ENCODE data around the gene CACNA1C. TPM values are rescaled to one million over a fixed set of nuclear protein-coding genes. Genes with fewer than 3 reads are reported as not detected.
A peak's percentile ranks its signal among the peaks of the same experiment; 100 is the strongest.

The CACNA1C gene
- total RNA-seq, 4 donors from 2014 or later: 0.38 to 2.4 (median 1.4) TPM

DNA sequence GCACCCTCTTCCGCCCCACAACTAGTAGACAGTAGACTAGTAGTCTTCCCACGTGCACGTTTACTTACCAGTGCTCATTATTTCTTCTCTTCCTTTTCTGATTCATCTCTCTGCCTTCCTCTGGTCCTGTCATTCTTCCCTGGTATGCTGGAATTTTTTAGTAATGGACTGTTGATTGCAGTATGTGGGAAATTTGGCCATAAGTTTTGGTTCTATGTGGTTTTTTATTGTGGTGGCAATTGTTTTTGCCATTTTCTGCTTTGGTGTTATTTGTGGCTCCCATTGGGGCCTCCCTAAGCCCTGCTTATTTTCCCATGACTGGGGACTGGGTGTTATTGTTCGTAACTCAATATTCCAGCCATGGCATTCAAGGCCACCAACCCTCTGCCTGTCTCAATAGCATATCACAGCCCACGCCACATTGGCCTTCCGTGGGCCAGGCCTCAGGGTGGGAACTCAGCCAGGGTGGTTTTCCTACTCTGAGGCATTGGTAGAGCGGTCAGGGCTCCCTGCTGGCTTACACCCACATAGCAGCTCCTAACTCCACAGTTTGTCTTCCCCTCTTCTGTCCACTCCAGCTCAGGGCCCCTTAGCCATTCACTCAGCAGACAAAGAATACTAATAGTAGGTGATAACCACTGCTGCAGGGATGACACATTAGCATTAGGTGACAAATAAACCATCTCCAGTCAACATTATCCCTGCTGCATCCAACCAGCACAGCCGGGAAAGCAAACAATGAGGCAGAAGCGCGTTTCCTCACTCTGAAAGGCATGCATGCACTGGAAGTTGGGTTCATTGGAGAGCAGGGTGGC lies 321.5 kb downstream of the CACNA1C start:
- no peak for DNase-seq (ENCODE audit: low spot score in 2 of 2)

DNA sequence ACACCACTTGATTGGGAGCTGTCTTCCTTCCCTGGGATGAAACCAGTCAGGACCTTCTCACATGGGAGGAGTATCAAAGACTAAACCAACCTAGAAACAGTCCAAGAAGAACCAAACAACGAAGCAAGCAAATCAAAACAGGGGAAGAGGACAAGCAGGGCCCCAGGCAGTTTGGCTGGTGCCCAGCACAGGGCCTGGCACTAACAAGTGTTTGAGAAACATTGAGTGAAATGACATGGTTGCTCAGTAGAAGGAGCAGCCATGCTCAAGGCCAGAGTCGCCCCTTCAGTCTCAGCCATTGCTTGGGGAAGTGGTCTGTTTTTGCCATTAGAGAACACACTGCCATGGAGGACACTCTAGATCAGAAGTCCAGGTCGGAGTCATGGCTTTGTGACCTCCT lies 323.1 kb downstream of the CACNA1C start:
- WGBS, 2 donors: 73 to 77% methylated on average over 3 of the region's 3 CpGs
- TF ChIP-seq, protein P1, sequence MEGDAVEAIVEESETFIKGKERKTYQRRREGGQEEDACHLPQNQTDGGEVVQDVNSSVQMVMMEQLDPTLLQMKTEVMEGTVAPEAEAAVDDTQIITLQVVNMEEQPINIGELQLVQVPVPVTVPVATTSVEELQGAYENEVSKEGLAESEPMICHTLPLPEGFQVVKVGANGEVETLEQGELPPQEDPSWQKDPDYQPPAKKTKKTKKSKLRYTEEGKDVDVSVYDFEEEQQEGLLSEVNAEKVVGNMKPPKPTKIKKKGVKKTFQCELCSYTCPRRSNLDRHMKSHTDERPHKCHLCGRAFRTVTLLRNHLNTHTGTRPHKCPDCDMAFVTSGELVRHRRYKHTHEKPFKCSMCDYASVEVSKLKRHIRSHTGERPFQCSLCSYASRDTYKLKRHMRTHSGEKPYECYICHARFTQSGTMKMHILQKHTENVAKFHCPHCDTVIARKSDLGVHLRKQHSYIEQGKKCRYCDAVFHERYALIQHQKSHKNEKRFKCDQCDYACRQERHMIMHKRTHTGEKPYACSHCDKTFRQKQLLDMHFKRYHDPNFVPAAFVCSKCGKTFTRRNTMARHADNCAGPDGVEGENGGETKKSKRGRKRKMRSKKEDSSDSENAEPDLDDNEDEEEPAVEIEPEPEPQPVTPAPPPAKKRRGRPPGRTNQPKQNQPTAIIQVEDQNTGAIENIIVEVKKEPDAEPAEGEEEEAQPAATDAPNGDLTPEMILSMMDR (IDR thresholded peaks at IDR 0.05): no peak
- TF ChIP-seq POLR2A (IDR thresholded peaks at IDR 0.05): no peak
- no peak overlapping the region for H3K4me3 ChIP-seq (ENCODE audit: low read depth, poor library complexity, severe bottlenecking)
- DNase-seq (ENCODE audit: low spot score in 2 of 2): no peak
- intact Hi-C loops (cut with DNase I; ENCODE audit: low total_unique reads): no loop called here

More for the DNA sequence above, 321.5 kb downstream of the CACNA1C start:
- no peak overlapping the region for H3K4me3 ChIP-seq (ENCODE audit: low read depth, poor library complexity, severe bottlenecking)
- intact Hi-C loops (cut with DNase I; ENCODE audit: low total_unique reads): no loop called here
- WGBS, 2 donors: 88 to 93% methylated on average over 10 of the region's 10 CpGs
- TF ChIP-seq, protein P1 (IDR thresholded peaks at IDR 0.05): no peak
- TF ChIP-seq POLR2A (IDR thresholded peaks at IDR 0.05): no peak

DNA sequence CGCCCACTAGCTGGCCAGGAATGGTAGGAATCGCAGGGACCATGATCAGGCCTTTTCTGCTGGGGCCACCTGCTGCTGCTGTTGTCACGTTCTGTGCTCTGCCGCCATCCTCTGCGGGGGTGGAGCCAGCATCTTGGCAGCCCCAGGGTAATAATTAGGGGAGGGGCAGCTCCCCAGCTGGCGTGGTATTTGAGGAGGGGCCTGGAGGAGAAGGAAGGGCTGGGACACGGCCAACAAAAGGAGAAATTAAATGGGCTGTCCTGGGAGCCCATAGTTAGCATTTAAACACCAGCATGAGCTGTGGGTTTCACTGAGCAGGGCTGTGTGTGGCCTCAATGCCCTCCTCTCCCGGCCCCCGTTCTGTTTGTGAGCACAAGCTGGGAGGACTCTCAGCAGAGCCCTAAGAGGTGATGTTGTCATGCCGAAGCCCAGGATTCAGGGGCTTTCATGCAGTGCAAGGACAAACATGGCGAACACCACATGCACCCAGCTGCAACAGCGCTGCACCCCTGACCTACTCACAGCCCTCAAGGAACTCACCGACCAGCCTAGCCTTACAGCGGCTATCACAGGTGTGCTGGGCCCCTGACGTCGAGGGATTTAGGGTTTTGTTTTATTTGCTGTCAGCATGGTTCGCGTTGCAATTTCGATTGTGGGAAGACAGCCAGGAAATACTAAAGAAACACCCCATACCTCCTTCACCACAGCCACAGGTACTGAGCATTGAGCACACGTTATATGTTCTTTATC lies 324.3 kb downstream of the CACNA1C start:
- TF ChIP-seq, protein P1 (IDR thresholded peaks at IDR 0.05): no peak
- TF ChIP-seq POLR2A (IDR thresholded peaks at IDR 0.05): no peak
- 61 to 66% methylated on average over 20 of the region's 20 CpGs for WGBS, 2 donors
- H3K4me3 ChIP-seq (ENCODE audit: low read depth, poor library complexity, severe bottlenecking): no peak overlapping the region
- DNase-seq (ENCODE audit: low spot score in 2 of 2): no peak
- intact Hi-C loops (cut with DNase I; ENCODE audit: low total_unique reads): no loop called here

DNA sequence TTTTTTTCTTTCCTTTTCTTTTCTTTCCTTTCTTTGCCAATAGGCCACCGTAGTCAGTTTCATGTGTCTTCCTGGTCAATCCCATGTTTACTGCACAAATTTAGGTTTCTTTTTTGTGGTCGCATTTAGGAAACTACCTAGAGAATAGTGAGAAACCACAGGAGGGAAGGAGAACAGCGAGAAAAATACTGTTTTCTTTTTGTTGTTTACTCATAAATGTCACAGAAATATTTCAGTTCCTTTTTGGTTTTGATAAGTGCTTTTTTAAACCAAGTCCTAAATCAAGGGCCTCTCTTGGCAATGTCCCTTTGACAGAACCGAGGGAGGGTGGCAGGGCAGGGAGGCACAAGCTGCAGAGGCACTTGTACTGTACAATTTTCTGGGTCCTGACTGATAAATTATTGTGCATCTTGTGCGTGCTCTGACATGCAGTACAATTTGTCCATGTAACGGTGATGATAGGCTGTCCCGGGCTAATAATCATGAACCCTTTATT lies 326.1 kb downstream of the CACNA1C start:
- intact Hi-C loops (cut with DNase I; ENCODE audit: low total_unique reads): no loop called here
- 64 to 67% methylated on average over 7 of the region's 7 CpGs for WGBS, 2 donors
- no peak for DNase-seq (ENCODE audit: low spot score in 2 of 2)

DNA sequence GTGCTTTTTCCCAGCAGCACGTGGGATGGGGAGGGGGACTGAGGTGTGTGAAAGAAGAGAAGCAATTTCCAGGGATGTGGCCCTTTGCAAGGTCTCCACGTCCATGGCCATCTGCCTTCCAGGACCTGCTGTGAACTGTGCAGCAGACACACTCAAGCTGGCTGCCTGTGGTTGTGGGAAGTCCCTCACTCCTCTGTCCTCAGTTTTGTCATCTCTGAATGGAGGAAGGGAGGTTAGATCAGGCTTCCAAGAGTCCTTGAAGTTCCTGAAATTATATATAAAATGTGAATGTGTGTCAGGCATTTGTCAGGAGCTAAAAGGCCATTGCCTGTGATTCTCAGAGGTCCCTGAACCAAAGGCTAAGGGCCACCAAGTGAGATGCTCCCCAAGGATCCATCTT lies 328.2 kb downstream of the CACNA1C start:
- H3K4me3 ChIP-seq (ENCODE audit: low read depth, poor library complexity, severe bottlenecking): no peak overlapping the region
- 77 to 85% methylated on average over 2 of the region's 2 CpGs for WGBS, 2 donors
- intact Hi-C loops (cut with DNase I; ENCODE audit: low total_unique reads): no loop called here
- peak in 1 of 2 donors; percentile 56 for DNase-seq (ENCODE audit: low spot score in 2 of 2)
- TF ChIP-seq, protein P1 (IDR thresholded peaks at IDR 0.05): no peak
- TF ChIP-seq POLR2A (IDR thresholded peaks at IDR 0.05): no peak

More for the DNA sequence above, 326.1 kb downstream of the CACNA1C start:
- TF ChIP-seq, protein P1 (IDR thresholded peaks at IDR 0.05): no peak
- TF ChIP-seq POLR2A (IDR thresholded peaks at IDR 0.05): no peak
- no peak overlapping the region for H3K4me3 ChIP-seq (ENCODE audit: low read depth, poor library complexity, severe bottlenecking)
